K562 (cell line): ENCODE measurements around the gene GNB2. TPM values are rescaled to one million over a fixed set of nuclear protein-coding genes. Genes with fewer than 3 reads are reported as not detected.

Experiments used
- ASH1L ChIP-seq: fragments of 450-650 bp; IDR thresholded peaks from 2 replicates; pipeline ENCODE4 v1.6.1; 2018; ENCODE audit warnings: borderline replicate concordance, mild to moderate bottlenecking, low read depth; ENCODE audit not compliant: partially characterized antibody
- E2F3 ChIP-seq: fragments of 250-450 bp; sonication (Bioruptor Pico); IDR thresholded peaks from 2 replicates; pipeline ENCODE4 v1.4.0; 2020; ENCODE audit warnings: mild to moderate bottlenecking
- EGR1 ChIP-seq: fragments of 450-650 bp; conservative IDR thresholded peaks from 2 replicates; pipeline ENCODE4 v1.6.1; 2017; ENCODE audit warnings: mild to moderate bottlenecking
- ETV1 ChIP-seq: fragments of 450-650 bp; conservative IDR thresholded peaks from 2 replicates; pipeline ENCODE4 v1.6.1; 2016; ENCODE audit warnings: missing genetic modification characterization, control low read depth, low read depth, missing compliant biosample characterization
- ETV6 ChIP-seq, 3 experiments: fragments of 150-350 bp in 1 of 3; sonication (generic) in 1 of 3; formaldehyde crosslinking in 1 of 3; IDR thresholded peaks; 2 replicates each; pipeline versions ENCODE4 v1.6.1 to v1.8.0; 2014 to 2022; ENCODE audit warnings: borderline replicate concordance in 2 of 3, low read depth in 2 of 3, antibody characterized with exemption in 1 of 3, low read length in 1 of 3, mild to moderate bottlenecking in 1 of 3, missing genetic modification reagents in 1 of 3
- FOXM1 ChIP-seq, 2 experiments: fragments of 450-650 bp in 1 of 2; sonication (generic) in 1 of 2; formaldehyde crosslinking in 1 of 2; IDR thresholded peaks; 2 replicates each; pipeline versions ENCODE4 v1.6.1 to v1.9.0; 2017 to 2022; ENCODE audit warnings: low read depth in 2 of 2, mild to moderate bottlenecking in 2 of 2, missing genetic modification reagents in 1 of 2, moderate library complexity in 1 of 2
- HMG20A ChIP-seq: fragments of 450-650 bp; formaldehyde crosslinking; conservative IDR thresholded peaks from 2 replicates; pipeline ENCODE4 v1.4.0; 2020; ENCODE audit warnings: mild to moderate bottlenecking, mixed read lengths
- HNRNPUL1 ChIP-seq: fragments of 200-400 bp; formaldehyde crosslinking; IDR thresholded peaks from 2 replicates; pipeline ENCODE4 v1.6.1; 2017; ENCODE audit warnings: low read length
- RCOR1 ChIP-seq, 2 experiments: IDR thresholded peaks; 2 replicates each; pipeline ENCODE4 v1.6.1; 2012; ENCODE audit warnings: low read depth in 2 of 2, low read length in 2 of 2, borderline replicate concordance in 1 of 2, improper control_type of control experiment in 1 of 2
- RFX1 ChIP-seq: fragments of 450-650 bp; IDR thresholded peaks from 2 replicates; pipeline ENCODE4 v1.6.1; 2016; ENCODE audit warnings: mild to moderate bottlenecking, moderate library complexity
- RFX7 ChIP-seq: fragments of 250-450 bp; sonication (Bioruptor Pico); IDR thresholded peaks from 2 replicates; pipeline ENCODE4 v1.5.1; 2021; ENCODE audit warnings: mild to moderate bottlenecking
- SPI1 ChIP-seq: IDR thresholded peaks from 2 replicates; pipeline ENCODE4 v1.6.1; 2011; ENCODE audit warnings: low read depth, low read length, control low read depth, borderline replicate concordance
- TBP ChIP-seq: optimal IDR thresholded peaks from 2 replicates; pipeline ENCODE3; 2011; ENCODE audit warnings: low read depth, low read length, improper control_type of control experiment
- XRCC4 ChIP-seq: IDR thresholded peaks from one replicate; pipeline ENCODE4 v1.6.1; 2011; ENCODE audit not compliant: insufficient read depth, insufficient read length; ENCODE audit errors: extremely low read depth
- ZC3H4 ChIP-seq: sonication (generic); formaldehyde crosslinking; IDR thresholded peaks from 2 replicates; pipeline ENCODE4 v1.9.0; 2021; ENCODE audit warnings: missing genetic modification reagents, borderline replicate concordance
- ZNF699 ChIP-seq: fragments of 250-450 bp; sonication (Bioruptor Pico); IDR thresholded peaks from 2 replicates; pipeline ENCODE4 v1.8.0; 2021; ENCODE audit warnings: mild to moderate bottlenecking, moderate library complexity; ENCODE audit not compliant: insufficient replicate concordance
- polyA plus RNA-seq, 8 experiments: library from polyadenylated mRNA; depleted of rRNA in 4 of 8; stranded (reverse) in 5 of 8; unstranded in 3 of 8; fragments of >200 nt; fragmentation: Nextera tagmentation in 2 of 8; fragmentation: Illumina TruSeq in 1 of 8; extraction: Ambion mirVana in 2 of 8; extraction: Trizol in 1 of 8; gene quantifications; 2 replicates each; pipeline versions ENCODE4 v1.2.1 to v1.2.3, GENCODE V29; 2011 to 2014; ENCODE audit warnings: inconsistent platforms in 1 of 8, missing spikeins in 1 of 8
- total RNA-seq, 7 experiments: library from RNA; depleted of rRNA in 6 of 7; stranded (reverse); fragments of >200 nt in 6 of 7; fragmentation: Illumina TruSeq in 2 of 7; extraction: Trizol in 2 of 7; gene quantifications; 2 replicates each; pipeline versions ENCODE4 v1.2.1 to v1.2.3, GENCODE V29; 2011 to 2021; ENCODE audit warnings: low replicate concordance in 1 of 7
- TF ChIP-seq, protein P1 (sequence below): fragments of 250-450 bp; sonication (Bioruptor Pico); IDR thresholded peaks from 2 replicates; pipeline ENCODE4 v1.8.0; 2021; ENCODE audit warnings: moderate library complexity, mild to moderate bottlenecking, inconsistent platforms
- TF ChIP-seq, protein P2 (sequence below): sonication (generic); formaldehyde crosslinking; IDR thresholded peaks from 2 replicates; pipeline ENCODE4 v1.8.0; 2022; ENCODE audit warnings: mild to moderate bottlenecking, missing genetic modification reagents
- TF ChIP-seq, protein P3 (sequence below), 3 experiments: fragments of 200-800 bp in 1 of 3; fragments of 250-450 bp in 1 of 3; fragments of 450-650 bp in 1 of 3; sonication (Bioruptor Pico) in 1 of 3; sonication (Bioruptor generic) in 1 of 3; formaldehyde crosslinking in 1 of 3; IDR thresholded peaks; 2 replicates each; pipeline versions ENCODE4 v1.6.1 to v1.8.0; 2016 to 2022; ENCODE audit warnings: mild to moderate bottlenecking in 2 of 3, missing genetic modification characterization in 2 of 3, missing compliant biosample characterization in 1 of 3, moderate library complexity in 1 of 3

Gene GNB2
- total and polyA plus RNA-seq, 9 of the 15 experiments (the other 6 are each of a cell fraction or from before 2014, with no cell fraction given), result 0.65 to 320 (median 104) TPM

DNA sequence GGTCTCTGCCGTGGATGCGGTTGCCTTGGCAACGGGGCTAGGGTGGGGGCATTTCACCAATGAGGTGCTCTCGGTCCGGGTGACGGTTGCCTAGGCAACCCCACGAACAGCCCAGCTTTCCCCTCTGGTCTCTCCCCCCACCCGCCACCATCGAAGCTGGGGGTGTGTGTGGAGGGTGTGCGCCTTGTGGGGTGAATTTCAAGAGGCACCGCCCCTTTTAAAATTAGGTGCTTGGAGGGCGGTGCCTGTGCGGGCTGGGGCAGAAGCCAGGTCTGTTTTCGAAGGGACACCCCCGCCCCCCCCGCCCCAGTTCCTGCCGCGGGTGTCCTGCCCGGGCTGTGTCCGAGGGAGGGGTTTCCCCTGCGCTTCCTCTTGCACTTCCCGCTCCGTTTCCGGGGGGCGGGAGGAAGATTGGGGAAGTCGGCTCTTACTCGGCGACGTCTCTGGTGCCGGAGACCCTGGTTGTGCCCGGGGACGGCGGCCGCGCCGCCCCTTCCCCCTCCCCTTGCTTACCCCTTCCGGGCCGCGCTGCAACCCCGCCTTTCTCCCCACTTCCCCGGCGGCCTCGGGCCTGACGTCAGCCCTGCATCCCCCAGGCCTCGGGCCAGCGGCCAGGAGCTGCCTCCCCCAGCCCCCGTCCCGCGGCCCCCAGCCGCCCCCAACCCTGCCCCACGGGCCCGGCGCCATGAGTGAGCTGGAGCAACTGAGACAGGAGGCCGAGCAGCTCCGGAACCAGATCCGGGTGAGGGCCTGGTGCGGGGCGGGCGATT, 2.2 kb downstream of the GNB2 start (continued):
- TF ChIP-seq, protein P1, sequence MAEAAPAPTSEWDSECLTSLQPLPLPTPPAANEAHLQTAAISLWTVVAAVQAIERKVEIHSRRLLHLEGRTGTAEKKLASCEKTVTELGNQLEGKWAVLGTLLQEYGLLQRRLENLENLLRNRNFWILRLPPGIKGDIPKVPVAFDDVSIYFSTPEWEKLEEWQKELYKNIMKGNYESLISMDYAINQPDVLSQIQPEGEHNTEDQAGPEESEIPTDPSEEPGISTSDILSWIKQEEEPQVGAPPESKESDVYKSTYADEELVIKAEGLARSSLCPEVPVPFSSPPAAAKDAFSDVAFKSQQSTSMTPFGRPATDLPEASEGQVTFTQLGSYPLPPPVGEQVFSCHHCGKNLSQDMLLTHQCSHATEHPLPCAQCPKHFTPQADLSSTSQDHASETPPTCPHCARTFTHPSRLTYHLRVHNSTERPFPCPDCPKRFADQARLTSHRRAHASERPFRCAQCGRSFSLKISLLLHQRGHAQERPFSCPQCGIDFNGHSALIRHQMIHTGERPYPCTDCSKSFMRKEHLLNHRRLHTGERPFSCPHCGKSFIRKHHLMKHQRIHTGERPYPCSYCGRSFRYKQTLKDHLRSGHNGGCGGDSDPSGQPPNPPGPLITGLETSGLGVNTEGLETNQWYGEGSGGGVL (CRISPR knock-in tag), result no peak
- TF ChIP-seq FOXM1 (IDR thresholded peaks at IDR 0.05; ENCODE audit: low read depth), result peak; percentile 50
- no peak for TF ChIP-seq FOXM1 (CRISPR knock-in tag; IDR thresholded peaks at IDR 0.05; ENCODE audit: low read depth)
- no peak for TF ChIP-seq XRCC4
- TF ChIP-seq HNRNPUL1, result no peak
- TF ChIP-seq RFX7 (CRISPR knock-in tag), result no peak
- TF ChIP-seq SPI1, result peak; percentile 90
- no peak for TF ChIP-seq HMG20A
- TF ChIP-seq RCOR1 (IDR thresholded peaks at IDR 0.05; ENCODE audit: borderline replicate concordance in 1 of 2, low read depth in 2 of 2, low read length in 2 of 2), result peak in 1 of 2 experiments; percentile 59; a peak in 1 of 4 replicates
- TF ChIP-seq, protein P2, sequence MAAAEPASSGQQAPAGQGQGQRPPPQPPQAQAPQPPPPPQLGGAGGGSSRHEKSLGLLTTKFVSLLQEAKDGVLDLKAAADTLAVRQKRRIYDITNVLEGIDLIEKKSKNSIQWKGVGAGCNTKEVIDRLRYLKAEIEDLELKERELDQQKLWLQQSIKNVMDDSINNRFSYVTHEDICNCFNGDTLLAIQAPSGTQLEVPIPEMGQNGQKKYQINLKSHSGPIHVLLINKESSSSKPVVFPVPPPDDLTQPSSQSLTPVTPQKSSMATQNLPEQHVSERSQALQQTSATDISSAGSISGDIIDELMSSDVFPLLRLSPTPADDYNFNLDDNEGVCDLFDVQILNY (CRISPR knock-in tag), result no peak
- TF ChIP-seq E2F3, result no peak
- no peak for TF ChIP-seq ZNF699 (CRISPR knock-in tag)
- TF ChIP-seq TBP, result peak; percentile 55
- no peak for TF ChIP-seq ASH1L
- TF ChIP-seq ZC3H4, result no peak
- peak; percentile 95 to 98 for TF ChIP-seq ETV6 (IDR thresholded peaks at IDR 0.05; ENCODE audit: borderline replicate concordance in 1 of 2, low read depth in 2 of 2, low read length in 1 of 2)
- no peak for TF ChIP-seq ETV6 (CRISPR knock-in tag; IDR thresholded peaks at IDR 0.05; ENCODE audit: borderline replicate concordance)
- peak; percentile 68 for TF ChIP-seq EGR1
- TF ChIP-seq, protein P3, sequence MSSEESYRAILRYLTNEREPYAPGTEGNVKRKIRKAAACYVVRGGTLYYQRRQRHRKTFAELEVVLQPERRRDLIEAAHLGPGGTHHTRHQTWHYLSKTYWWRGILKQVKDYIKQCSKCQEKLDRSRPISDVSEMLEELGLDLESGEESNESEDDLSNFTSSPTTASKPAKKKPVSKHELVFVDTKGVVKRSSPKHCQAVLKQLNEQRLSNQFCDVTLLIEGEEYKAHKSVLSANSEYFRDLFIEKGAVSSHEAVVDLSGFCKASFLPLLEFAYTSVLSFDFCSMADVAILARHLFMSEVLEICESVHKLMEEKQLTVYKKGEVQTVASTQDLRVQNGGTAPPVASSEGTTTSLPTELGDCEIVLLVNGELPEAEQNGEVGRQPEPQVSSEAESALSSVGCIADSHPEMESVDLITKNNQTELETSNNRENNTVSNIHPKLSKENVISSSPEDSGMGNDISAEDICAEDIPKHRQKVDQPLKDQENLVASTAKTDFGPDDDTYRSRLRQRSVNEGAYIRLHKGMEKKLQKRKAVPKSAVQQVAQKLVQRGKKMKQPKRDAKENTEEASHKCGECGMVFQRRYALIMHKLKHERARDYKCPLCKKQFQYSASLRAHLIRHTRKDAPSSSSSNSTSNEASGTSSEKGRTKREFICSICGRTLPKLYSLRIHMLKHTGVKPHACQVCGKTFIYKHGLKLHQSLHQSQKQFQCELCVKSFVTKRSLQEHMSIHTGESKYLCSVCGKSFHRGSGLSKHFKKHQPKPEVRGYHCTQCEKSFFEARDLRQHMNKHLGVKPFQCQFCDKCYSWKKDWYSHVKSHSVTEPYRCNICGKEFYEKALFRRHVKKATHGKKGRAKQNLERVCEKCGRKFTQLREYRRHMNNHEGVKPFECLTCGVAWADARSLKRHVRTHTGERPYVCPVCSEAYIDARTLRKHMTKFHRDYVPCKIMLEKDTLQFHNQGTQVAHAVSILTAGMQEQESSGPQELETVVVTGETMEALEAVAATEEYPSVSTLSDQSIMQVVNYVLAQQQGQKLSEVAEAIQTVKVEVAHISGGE (CRISPR knock-in tag; IDR thresholded peaks at IDR 0.05), result peak in 1 of 3 experiments; percentile 88; a peak in 2 of 6 replicates
- peak; percentile 97 for TF ChIP-seq RFX1
- peak; percentile 73 for TF ChIP-seq ETV1 (tag)
